Activated CD8-positive, alpha-beta T cell treated with anti-CD3 and anti-CD28 coated beads for 36 hours (primary cell): Measurements from ENCODE around the gene PNPLA5. TPM values are rescaled to one million over a fixed set of nuclear protein-coding genes. Genes with fewer than 3 reads are reported as not detected.
"Not testable (repeated sequence)": the region's sequence is repeated elsewhere in the genome, so short reads cannot be mapped to it uniquely, and the experiment has no call there.

Experiments used
- ATAC-seq: fragments of 200-7000 bp; cut with Tn5 transposase; one replicate; pipeline ENCODE4 v1.10.0; 2021; ENCODE audit warnings: mild to moderate bottlenecking, moderate library complexity
- CTCF ChIA-PET: fragments of 350-600 bp; sonication (Branson Sonifier 250); formaldehyde crosslinking; loops from one replicate; lab custom pipeline; 2021; ENCODE audit warnings: antibody characterized with exemption; lab: Charles Lee
- POLR2A ChIA-PET: fragments of 350-600 bp; sonication (Branson Sonifier 250); formaldehyde crosslinking; loops from one replicate; lab custom pipeline; 2021; ENCODE audit warnings: antibody characterized with exemption; lab: Charles Lee
- DNase-seq: peaks from one replicate; pipeline ENCODE4 v3.0.0-alpha.2; 2020
- H3K27ac Mint-ChIP-seq: one replicate; pipeline ENCODE4 v1.8.0; 2021; ENCODE audit warnings: mild to moderate bottlenecking, mixed read lengths
- H3K27me3 Mint-ChIP-seq: one replicate; pipeline ENCODE4 v1.8.0; 2021; ENCODE audit warnings: mixed read lengths
- H3K36me3 Mint-ChIP-seq: one replicate; pipeline ENCODE4 v1.8.0; 2021; ENCODE audit warnings: low read depth, mixed read lengths
- H3K4me1 Mint-ChIP-seq: one replicate; pipeline ENCODE4 v1.8.0; 2021; ENCODE audit warnings: low read depth, mixed read lengths
- H3K4me3 Mint-ChIP-seq: one replicate; pipeline ENCODE4 v1.8.0; 2021; ENCODE audit warnings: mild to moderate bottlenecking, moderate library complexity, mixed read lengths
- H3K9me3 Mint-ChIP-seq: one replicate; pipeline ENCODE4 v1.8.0; 2021; ENCODE audit warnings: mixed read lengths
- intact Hi-C: fragments of 100-400 bp; cut with micrococcal nuclease; formaldehyde crosslinking; loops from one replicate; pipeline ENCODE4 v1.10.0; 2022
- total RNA-seq, 2 experiments: library from RNA; stranded (reverse); gene quantifications; one replicate each; pipeline ENCODE4 v1.2.3, GENCODE V29; 2021
- TF ChIP-seq, protein P1 (sequence below): fragments of 200-600 bp; IDR thresholded peaks from one replicate; pipeline ENCODE4 v1.8.0; 2022; ENCODE audit warnings: antibody characterized with exemption, mild to moderate bottlenecking

PNPLA5 gene
- total RNA-seq, 2 experiments from 2014 or later = not detected

DNA sequence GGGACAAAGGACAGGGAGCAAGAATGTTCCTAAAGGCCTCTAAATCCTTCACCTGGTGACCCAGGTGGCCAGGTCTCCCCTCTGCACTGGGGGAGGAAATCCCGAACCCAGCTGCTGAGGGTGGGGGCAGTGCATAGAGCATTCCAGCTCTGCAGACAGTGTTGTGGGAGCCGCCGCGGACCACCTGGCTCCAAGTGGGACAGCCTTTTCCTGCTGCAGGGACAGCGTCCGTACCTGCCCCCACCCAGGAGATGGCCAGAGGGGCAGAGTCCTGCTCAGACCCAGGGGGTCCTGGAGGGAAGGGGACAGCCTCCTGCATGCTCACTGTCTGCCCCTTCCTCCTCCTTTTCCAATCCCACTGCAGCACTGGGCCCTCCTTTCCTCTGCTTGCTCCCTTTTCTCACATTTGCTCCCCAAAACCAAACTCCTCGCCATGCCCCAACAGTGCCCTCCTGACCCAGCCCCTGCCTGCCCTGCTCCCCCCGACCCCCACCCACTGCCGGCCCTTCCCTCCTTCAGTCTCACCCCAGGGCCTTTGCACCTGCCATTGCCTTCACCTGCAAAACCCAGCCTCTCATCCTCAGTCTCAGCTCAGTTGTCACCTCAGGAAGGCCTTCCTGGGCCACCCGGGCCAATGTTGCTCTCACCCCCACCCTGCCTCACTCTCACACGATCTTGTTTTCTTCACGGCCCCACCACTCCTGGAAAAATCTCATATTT lies 12.8 kb downstream of the PNPLA5 start:
- H3K27me3 Mint-ChIP-seq = peaks cover 6% of the 10 kb centered on the region
- ChIA-PET POLR2A (no interaction called here), CTCF (no interaction called here)
- intact Hi-C loops = no loop called here
- H3K36me3 Mint-ChIP-seq = no peaks in the 10 kb centered on the region
- no peaks in the 10 kb centered on the region for H3K4me1 Mint-ChIP-seq
- DNase-seq = no peak
- H3K9me3 Mint-ChIP-seq = no peaks in the 10 kb centered on the region
- H3K27ac Mint-ChIP-seq = no peak overlapping the region
- TF ChIP-seq, protein P1, sequence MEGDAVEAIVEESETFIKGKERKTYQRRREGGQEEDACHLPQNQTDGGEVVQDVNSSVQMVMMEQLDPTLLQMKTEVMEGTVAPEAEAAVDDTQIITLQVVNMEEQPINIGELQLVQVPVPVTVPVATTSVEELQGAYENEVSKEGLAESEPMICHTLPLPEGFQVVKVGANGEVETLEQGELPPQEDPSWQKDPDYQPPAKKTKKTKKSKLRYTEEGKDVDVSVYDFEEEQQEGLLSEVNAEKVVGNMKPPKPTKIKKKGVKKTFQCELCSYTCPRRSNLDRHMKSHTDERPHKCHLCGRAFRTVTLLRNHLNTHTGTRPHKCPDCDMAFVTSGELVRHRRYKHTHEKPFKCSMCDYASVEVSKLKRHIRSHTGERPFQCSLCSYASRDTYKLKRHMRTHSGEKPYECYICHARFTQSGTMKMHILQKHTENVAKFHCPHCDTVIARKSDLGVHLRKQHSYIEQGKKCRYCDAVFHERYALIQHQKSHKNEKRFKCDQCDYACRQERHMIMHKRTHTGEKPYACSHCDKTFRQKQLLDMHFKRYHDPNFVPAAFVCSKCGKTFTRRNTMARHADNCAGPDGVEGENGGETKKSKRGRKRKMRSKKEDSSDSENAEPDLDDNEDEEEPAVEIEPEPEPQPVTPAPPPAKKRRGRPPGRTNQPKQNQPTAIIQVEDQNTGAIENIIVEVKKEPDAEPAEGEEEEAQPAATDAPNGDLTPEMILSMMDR = no peak
- ATAC-seq = no peak
- H3K4me3 Mint-ChIP-seq = no peak overlapping the region

DNA sequence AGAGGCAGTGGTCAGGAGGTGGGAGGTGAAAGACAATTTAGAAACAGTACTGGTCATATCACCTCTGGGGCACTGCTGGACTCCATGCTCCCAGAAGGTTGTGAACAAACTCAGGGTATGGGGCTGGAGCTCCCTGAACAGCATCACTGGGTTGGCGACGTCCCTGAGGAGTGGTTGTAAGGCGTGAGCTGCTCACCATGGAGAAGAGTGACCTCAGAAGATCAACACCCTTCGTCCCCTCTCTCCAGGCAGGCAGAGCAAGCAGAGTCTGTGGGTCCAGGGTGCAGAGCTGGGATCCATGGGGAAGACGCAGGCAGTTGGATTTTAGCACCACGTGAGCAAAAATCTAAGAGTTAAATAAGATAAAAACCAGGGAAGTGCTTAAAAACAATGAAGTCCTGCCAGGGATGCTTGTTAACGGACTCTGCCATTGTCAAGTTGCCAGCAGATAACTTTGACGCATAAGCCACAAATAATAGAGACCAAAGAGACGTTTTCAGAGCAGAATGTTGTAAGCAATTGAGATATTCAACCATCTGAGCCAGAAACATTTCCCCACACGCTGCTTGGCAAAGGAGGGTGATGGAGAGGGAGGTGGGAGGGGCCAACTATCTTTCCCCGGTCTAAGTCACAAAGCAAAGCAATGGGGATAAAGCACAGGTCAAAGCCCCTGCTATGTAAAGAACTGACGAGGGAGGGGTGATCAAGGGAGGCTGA lies 13.6 kb downstream of the PNPLA5 start:
- no peaks in the 10 kb centered on the region for H3K4me1 Mint-ChIP-seq
- CTCF ChIA-PET = no interaction called here
- H3K9me3 Mint-ChIP-seq = no peaks in the 10 kb centered on the region
- TF ChIP-seq, protein P1 = no peak
- no peaks in the 10 kb centered on the region for H3K36me3 Mint-ChIP-seq
- no peak overlapping the region for H3K4me3 Mint-ChIP-seq
- intact Hi-C loops = no loop called here
- DNase-seq (no peak), ATAC-seq (no peak)
- H3K27ac Mint-ChIP-seq = no peak overlapping the region
- H3K27me3 Mint-ChIP-seq = peaks cover 6% of the 10 kb centered on the region
- POLR2A ChIA-PET = no interaction called here

DNA sequence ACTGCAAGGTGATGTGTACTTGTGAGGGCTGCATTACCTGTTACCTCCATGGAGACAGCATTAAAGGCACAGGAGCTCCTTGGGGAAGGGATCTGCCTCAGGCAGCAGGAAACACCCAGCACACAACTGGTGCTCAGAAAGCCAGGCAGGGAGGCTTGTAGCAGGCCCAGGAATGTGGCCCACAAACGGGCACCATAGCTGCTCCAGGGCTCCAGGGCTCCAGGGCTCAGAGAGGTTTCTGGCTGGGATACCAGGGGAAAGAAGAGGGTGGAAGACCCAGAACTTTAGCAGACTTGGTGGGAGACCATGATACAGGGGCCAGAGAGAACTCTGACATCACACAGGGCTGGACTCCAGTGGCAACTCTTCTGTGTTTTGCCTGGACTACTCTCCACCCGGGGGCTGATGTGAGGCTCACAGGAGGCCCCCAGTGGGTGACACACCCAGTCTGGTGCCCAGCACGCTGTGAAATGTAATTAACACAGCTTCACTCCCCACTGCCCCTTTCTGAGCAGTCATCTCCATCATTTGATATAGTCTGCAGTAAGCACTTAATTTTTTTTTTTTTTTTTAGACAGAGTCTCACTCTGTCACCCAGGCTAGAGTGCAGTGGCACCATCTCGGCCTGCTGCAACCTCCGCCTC lies 14.8 kb downstream of the PNPLA5 start:
- POLR2A ChIA-PET = no interaction called here
- TF ChIP-seq, protein P1 = no peak
- DNase-seq (no peak), ATAC-seq (no peak)
- H3K27me3 Mint-ChIP-seq = peaks cover 7% of the 10 kb centered on the region
- intact Hi-C loops = no loop called here
- H3K4me1 Mint-ChIP-seq = no peaks in the 10 kb centered on the region
- H3K4me3 Mint-ChIP-seq = no peak overlapping the region
- H3K9me3 Mint-ChIP-seq = no peaks in the 10 kb centered on the region
- no peaks in the 10 kb centered on the region for H3K36me3 Mint-ChIP-seq
- no peak overlapping the region for H3K27ac Mint-ChIP-seq
- CTCF ChIA-PET = interaction anchor here (0.9 to 1.8 kb wide), 2 partner anchors 8 to 204 kb away, joined by 3 to 4 read pairs; no protein-coding TSS in a partner anchor

DNA sequence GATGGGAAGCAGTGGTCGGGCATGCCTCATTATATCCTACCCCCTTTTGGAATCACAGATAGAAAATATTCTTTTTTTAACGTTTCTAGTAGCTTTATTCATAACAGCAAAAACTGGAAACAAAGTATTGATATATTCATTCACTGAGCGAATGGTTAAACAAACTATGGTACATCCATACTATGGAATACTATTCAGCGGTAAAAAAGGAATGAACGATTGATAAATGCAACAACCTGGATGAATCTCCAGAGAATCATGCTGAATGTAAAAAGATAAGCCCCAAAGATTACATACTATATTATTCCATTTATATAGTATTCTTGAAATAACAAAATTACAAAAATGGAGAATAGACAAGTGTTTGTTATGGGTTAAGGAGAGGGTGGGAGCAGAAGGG lies 22.0 kb downstream of the PNPLA5 start:
- peaks cover 9% of the 10 kb centered on the region for H3K27me3 Mint-ChIP-seq
- TF ChIP-seq, protein P1 = no peak
- CTCF ChIA-PET = interaction anchor here (1.8 kb wide), 1 partner anchor 13 kb away, joined by 7 read pairs; no protein-coding TSS in a partner anchor

DNA sequence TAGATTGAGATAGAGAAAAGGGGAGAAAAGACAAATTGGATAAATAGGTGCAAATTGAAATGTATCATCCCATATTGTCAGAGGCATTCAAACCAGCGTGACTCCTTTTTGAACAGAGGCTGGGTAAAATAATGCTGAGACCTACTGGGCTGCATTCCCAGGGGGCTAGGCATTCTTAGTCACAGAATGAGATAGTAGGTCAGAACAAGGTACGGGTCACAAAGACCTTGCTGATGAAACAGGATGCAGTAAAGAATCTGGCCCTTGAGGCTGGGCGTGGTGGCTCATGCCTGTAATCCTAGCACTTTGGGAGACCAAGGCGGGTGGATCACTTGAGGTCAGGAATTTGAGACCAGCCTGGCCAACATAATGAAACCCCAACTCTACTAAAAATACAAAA lies 22.8 kb downstream of the PNPLA5 start:
- CTCF ChIA-PET = interaction anchor here (1.8 kb wide), 1 partner anchor 14 kb away, joined by 7 read pairs; no protein-coding TSS in a partner anchor
- H3K9me3 Mint-ChIP-seq, ATAC-seq, POLR2A ChIA-PET, H3K4me3 Mint-ChIP-seq, DNase-seq, H3K27ac Mint-ChIP-seq, H3K4me1 Mint-ChIP-seq, intact Hi-C loops, H3K36me3 Mint-ChIP-seq: not testable (repeated sequence)
- H3K27me3 Mint-ChIP-seq = peaks cover 13% of the 10 kb centered on the region

More for the DNA sequence above, 22.0 kb downstream of the PNPLA5 start:
- H3K9me3 Mint-ChIP-seq = peaks cover 3% of the 10 kb centered on the region
- H3K36me3 Mint-ChIP-seq = no peaks in the 10 kb centered on the region
- DNase-seq (no peak), ATAC-seq (no peak)
- H3K4me1 Mint-ChIP-seq = no peaks in the 10 kb centered on the region
- no peak overlapping the region for H3K27ac Mint-ChIP-seq
- H3K4me3 Mint-ChIP-seq = no peak overlapping the region
- POLR2A ChIA-PET = no interaction called here
- intact Hi-C loops = no loop called here
